HG02588 (cell line): Measurements from ENCODE around the gene NID1.
A peak's percentile ranks its signal among the peaks of the same experiment; 100 is the strongest.
"Not testable (repeated sequence)": the region's sequence is repeated elsewhere in the genome, so short reads cannot be mapped to it uniquely, and the experiment has no call there.

Experiments
- ATAC-seq: cut with Tn5 transposase; IDR thresholded peaks from one replicate; pipeline ENCODE4 v1.9.1; 2021; ENCODE audit warnings: mild to moderate bottlenecking, moderate library complexity; ENCODE audit not compliant: unreplicated experiment

NID1 gene

GRCh38 chr1:235971571-235972310 lies 93.1 kb downstream of the NID1 start:
- peak; percentile 96 for ATAC-seq

GRCh38 chr1:235971020-235971419 lies 93.9 kb downstream of the NID1 start:
- ATAC-seq = no peak

GRCh38 chr1:235968831-235969230 lies 96.1 kb downstream of the NID1 start:
- no peak for ATAC-seq

- ATAC-seq = not testable (repeated sequence)
Observed at GRCh38 chr1:235966134-235966533, 98.8 kb downstream of the NID1 start.

- no peak for ATAC-seq
Observed at GRCh38 chr1:235960809-235961208, 104.1 kb downstream of the NID1 start.

GRCh38 chr1:235958021-235958420 lies 106.9 kb downstream of the NID1 start:
- ATAC-seq = no peak

- no peak for ATAC-seq
Observed at GRCh38 chr1:235955777-235956176, 109.1 kb downstream of the NID1 start.

GRCh38 chr1:235954306-235955283 lies 110.3 kb downstream of the NID1 start:
- ATAC-seq = peak; percentile 98

- ATAC-seq = no peak
Observed at GRCh38 chr1:235953801-235954200, 111.1 kb downstream of the NID1 start.

GRCh38 chr1:235952950-235953615 lies 111.8 kb downstream of the NID1 start:
- ATAC-seq = peak; percentile 41

- no peak for ATAC-seq
Observed at GRCh38 chr1:235951661-235952060, 113.2 kb downstream of the NID1 start.

GRCh38 chr1:235950318-235950717 lies 114.6 kb downstream of the NID1 start:
- no peak for ATAC-seq

GRCh38 chr1:235948774-235949427 lies 116.0 kb downstream of the NID1 start:
- no peak for ATAC-seq

GRCh38 chr1:235947989-235948388 lies 116.9 kb downstream of the NID1 start:
- no peak for ATAC-seq

GRCh38 chr1:235946571-235946981 lies 118.3 kb downstream of the NID1 start:
- ATAC-seq = peak; percentile 48

GRCh38 chr1:235945775-235946570 lies 118.9 kb downstream of the NID1 start:
- peak; percentile 85 for ATAC-seq

GRCh38 chr1:235943581-235944114 lies 121.2 kb downstream of the NID1 start:
- no peak for ATAC-seq

GRCh38 chr1:235942979-235943575 lies 121.8 kb downstream of the NID1 start:
- no peak for ATAC-seq

GRCh38 chr1:235942625-235942934 lies 122.3 kb downstream of the NID1 start:
- no peak for ATAC-seq
